Stimulated activated CD8-positive, alpha-beta memory T cell treated with anti-CD3 and anti-CD28 coated beads, Interleukin-12 subunit alpha, Interleukin-12 subunit beta, amount 100 ng/mL, for 1 hour (primary cell): ENCODE data around the gene OTOL1.

Experiments used
- DNase-seq: peaks from one replicate; pipeline ENCODE4 v3.0.0-alpha.2; 2020; ENCODE audit warnings: low read depth

Gene OTOL1

DNA sequence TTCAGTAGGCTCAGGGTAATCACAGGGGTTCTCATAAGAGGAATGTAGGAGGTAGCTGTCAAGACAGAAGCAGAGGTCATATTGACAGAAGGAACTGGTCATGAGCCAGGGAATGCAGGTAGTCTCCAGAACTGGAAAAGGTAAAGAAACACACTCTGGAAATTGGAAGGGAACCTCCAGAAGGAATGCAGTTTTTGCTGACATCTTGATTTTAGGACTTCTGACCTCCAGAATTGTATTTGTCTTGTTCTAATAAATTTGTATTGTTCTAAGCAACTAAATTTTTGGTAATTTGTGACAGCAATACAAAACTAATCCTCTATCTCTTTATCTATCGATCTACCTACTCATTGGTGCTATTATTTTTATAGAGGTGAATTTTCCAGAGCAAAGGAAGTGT, 49.2 kb downstream of the OTOL1 start:
- DNase-seq, result no peak

DNA sequence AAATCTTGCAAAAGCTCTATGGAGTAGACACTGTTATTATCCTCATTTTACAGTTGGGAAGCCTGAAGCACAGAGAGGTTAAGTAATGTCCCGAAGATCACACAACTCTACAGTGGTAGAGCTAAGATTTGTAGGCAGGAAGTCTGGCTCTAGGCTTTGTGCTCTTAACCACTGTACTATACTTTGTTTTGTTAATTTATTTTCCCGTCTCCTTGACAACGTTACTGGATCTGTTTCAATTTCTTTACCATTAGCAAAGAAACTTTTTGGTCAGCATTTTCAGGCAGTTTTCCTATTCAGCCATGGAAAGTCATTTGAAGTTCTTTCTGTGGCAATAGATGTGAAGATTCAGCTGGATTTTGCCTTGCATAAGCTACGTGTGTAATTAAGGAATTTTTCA, 51.7 kb downstream of the OTOL1 start:
- no peak for DNase-seq

DNA sequence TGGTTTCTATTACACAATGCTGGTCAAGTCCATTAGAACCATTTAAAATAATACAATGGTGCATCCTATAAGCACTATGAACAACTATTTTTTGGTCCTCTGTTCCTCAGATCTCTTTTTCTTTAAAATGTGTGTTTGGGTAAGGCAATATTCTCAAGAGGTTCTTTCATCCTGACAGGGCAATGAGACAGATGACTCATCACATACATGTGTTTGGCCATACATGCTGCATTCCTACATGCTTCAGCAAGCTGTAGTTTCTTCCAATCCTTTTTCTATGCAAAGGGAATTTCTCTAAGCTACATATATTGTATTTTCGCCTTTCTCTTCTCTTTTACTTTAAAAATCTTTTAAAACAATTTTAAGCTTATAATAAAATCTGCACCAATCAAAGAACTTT, 52.7 kb downstream of the OTOL1 start:
- DNase-seq, result no peak

DNA sequence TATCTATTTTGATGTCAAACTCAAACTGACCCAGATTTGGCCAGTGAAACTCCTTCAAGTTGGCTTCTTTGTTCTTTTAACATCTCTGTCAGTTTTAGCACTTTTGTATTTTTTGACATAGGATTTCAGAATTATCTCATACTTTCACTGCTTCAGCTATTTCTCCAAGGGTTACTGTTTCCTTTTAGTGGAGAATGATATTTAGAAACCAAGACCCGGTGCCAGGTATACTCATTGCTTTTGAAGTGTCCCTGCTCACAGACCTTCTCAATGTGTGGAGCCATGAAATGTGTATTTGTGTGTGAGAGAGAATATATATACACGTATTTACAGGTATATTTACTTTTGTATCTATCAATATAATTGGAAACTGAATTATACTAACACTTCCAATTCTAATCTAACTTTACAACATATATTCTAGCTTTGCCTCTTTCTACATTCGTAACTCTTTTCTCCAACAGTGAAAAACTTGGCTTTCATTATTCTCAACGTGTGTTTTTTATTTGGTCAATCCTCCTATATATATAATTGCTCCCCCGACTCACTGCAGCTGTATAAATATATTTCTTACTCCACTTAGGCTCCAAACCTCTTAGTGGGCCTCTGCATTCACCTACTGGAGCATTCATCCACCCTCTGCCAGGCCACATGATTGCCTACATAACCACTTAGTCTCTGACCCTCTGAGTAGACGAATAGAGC, 54.0 kb downstream of the OTOL1 start:
- no peak for DNase-seq

DNA sequence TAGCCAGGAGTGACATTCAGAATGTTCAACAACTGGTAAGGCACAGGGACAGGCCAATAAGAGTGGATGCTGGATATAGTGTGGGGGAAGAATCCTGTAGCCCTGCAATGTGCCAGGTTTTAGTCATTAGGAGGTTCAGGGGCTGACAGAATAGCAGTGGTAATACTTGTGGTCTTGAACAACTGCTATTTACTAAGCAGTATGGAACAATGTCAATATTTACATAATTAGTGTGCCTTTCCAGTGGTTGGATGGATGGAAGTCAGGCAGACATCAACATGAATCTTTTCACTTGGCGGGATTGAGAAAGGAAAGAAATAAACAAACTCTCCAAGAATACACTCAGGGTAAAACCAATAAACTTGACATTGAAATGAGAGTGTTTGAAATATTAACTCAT, 55.1 kb downstream of the OTOL1 start:
- DNase-seq, result no peak

DNA sequence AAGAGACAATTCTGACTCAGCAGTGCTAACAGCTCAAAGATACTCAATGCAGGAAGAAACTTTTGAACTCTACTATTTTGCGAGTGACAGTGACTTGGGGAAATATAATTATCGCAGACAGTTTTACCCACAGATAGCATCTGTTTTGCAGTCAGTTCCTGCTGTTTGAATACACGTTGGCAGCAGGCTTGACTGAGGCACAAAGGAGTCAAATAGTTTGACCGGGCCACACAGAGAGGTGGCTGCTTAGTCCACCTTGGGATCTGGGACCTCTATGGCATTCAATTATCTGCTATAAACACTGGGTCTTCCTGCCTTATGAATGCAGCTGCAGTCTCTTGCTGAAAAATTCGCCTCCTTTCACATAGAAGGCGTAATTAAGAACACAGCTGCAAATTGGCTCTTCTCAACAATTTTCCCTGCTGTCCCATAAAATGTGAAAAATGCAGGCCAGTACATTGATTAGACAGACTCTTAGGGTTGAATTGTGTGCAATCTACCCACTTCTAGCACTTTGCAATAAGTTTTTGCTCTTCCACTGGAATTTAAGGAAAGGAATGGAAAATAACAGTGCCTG, 56.5 kb downstream of the OTOL1 start:
- no peak for DNase-seq
